Progenitor cell of endocrine pancreas (in vitro differentiated cells): ENCODE data around the gene FANCC. TPM values are rescaled to one million over a fixed set of nuclear protein-coding genes. Genes with fewer than 3 reads are reported as not detected.

Experiments used
- DNase-seq: peaks from one replicate; pipeline ENCODE4 v3.0.0; 2021; ENCODE audit warnings: low spot score; ENCODE audit not compliant: unreplicated experiment
- H3K27ac Mint-ChIP-seq: 2 replicates; pipeline ENCODE4 v1.8.0; 2021; ENCODE audit warnings: mild to moderate bottlenecking, moderate library complexity, mixed read lengths
- H3K27me3 Mint-ChIP-seq: 2 replicates; pipeline ENCODE4 v1.8.0; 2021; ENCODE audit warnings: mixed read lengths
- H3K36me3 Mint-ChIP-seq: 2 replicates; pipeline ENCODE4 v1.8.0; 2022; ENCODE audit warnings: mixed read lengths; ENCODE audit not compliant: insufficient read depth
- H3K4me1 Mint-ChIP-seq: 2 replicates; pipeline ENCODE4 v1.8.0; 2021; ENCODE audit warnings: low read depth, mixed read lengths
- H3K4me3 Mint-ChIP-seq: 2 replicates; pipeline ENCODE4 v1.8.0; 2021; ENCODE audit warnings: low read depth, mild to moderate bottlenecking, moderate library complexity, mixed read lengths
- H3K9me3 Mint-ChIP-seq: 2 replicates; pipeline ENCODE4 v1.8.0; 2021; ENCODE audit warnings: low read depth, mixed read lengths
- total RNA-seq: library from RNA; stranded (reverse); gene quantifications from 2 replicates; pipeline ENCODE4 v1.2.1, GENCODE V29; 2021
- TF ChIP-seq, protein P1 (sequence below): fragments of 200-600 bp; sonication (generic); IDR thresholded peaks from one replicate; pipeline ENCODE4 v1.5.0; 2021; ENCODE audit warnings: antibody characterized with exemption, mild to moderate bottlenecking; ENCODE audit not compliant: unreplicated experiment

FANCC gene
- total RNA-seq, 1 donor from 2014 or later: 28.9 TPM

DNA sequence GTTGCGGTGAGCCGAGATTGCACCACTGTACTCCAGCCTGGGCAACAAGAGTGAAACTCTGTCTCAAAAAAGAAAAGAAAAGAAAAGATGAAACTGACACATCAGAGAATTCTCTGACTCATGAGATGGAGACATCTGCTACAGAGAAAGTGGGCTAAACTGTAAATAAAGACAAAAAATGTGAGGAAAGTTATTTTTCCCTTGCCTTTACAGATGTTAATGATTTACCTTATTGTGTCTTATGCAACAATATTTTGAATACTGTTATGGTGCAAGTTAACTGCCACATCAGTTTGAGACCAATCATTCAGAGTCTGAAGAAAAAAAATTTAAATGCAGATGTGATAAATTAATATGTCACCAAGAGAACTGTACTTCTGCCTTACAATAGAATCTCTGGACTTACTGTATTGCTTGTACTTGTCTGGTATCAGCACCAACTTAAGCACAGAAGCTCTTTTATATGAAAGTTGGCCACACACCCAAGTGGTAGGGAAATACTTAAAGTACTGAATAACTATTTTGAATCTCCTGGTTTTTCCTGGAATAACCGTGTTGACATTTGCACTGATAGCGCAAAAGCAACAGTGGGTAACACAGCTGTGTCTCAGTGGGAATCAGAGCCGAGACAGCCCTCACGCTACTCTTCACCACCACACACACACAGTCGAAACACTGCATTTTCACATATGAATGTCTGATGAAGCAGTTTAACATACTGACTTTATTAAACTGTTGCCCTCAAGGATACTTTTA, 169.9 kb downstream of the FANCC start:
- Mint-ChIP-seq H3K4me1 (peaks cover 4% of the 10 kb centered on the region), H3K27ac (no peak overlapping the region), H3K27me3 (no peaks in the 10 kb centered on the region), H3K9me3 (no peaks in the 10 kb centered on the region), H3K36me3 (peaks cover 13% of the 10 kb centered on the region), H3K4me3 (no peak overlapping the region)
- TF ChIP-seq, protein P1, sequence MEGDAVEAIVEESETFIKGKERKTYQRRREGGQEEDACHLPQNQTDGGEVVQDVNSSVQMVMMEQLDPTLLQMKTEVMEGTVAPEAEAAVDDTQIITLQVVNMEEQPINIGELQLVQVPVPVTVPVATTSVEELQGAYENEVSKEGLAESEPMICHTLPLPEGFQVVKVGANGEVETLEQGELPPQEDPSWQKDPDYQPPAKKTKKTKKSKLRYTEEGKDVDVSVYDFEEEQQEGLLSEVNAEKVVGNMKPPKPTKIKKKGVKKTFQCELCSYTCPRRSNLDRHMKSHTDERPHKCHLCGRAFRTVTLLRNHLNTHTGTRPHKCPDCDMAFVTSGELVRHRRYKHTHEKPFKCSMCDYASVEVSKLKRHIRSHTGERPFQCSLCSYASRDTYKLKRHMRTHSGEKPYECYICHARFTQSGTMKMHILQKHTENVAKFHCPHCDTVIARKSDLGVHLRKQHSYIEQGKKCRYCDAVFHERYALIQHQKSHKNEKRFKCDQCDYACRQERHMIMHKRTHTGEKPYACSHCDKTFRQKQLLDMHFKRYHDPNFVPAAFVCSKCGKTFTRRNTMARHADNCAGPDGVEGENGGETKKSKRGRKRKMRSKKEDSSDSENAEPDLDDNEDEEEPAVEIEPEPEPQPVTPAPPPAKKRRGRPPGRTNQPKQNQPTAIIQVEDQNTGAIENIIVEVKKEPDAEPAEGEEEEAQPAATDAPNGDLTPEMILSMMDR: no peak
- no peak for DNase-seq

DNA sequence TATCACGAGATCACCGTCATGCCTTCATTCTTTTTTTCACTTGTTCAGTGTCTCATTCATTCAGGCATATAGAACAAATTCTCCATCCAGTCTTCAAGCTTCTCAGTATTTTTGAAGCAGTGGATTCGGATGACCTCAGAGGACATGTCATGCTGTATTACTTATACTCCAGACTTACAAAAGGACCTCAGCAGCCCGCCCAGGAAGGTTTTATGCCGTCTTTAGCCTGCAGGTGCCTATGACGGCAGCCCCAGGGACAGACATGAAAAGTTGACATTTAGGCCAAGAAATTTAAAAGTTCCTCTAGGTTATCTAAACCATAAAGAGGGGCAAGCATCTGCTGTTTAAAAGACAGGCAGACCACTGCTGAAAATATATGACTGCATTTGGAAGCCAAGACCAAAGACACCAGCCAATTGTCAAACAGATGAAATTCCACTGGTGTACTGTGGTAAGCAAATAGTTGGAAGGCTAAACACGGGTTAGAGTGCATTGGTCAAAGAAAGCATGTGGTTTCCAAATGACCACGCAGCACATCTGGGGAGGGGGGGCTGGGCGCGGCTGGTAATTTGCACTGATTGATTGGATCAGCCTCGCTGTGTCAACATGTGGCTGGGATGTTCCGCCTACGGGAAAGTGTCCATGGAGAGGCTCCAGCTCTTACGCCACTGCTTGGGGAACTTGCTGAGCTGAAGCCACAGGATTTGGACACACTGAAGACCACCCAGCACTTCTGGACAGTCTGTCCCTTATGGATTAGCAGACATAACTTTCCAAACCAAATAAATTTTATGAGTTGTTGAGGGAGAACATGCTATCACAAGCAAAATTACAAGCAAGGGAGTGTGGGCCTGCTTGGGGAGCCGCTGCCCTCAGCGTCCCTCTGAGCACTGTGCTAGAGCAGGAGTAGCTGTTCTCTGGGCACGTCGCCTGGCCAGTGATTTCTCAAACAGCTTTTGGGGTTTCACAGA, 173.6 kb downstream of the FANCC start:
- H3K36me3 Mint-ChIP-seq: peaks cover 10% of the 10 kb centered on the region
- H3K4me1 Mint-ChIP-seq: peaks cover 4% of the 10 kb centered on the region
- no peak for DNase-seq
- no peak overlapping the region for H3K27ac Mint-ChIP-seq
- no peak overlapping the region for H3K4me3 Mint-ChIP-seq
- H3K9me3 Mint-ChIP-seq: no peaks in the 10 kb centered on the region
- H3K27me3 Mint-ChIP-seq: no peaks in the 10 kb centered on the region
- TF ChIP-seq, protein P1: no peak

DNA sequence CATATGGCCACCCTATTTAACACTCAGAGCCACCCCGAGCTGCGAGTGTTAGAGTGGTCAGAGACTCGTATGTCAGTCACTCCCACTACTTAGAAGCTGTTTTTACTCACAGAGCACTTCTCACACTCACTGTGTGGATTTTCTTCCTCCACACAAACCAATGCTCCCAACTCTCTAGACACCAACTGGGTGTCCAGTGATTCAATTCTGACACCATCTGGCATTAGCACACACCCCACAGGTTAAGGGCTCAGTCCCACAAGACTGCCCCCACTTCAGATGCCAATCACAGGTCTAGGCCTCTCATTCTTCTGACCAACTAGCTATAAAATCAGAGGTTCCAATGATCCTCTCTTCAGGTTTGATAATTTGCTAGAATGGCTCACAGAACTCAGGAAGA, 174.8 kb downstream of the FANCC start:
- TF ChIP-seq, protein P1: no peak
- DNase-seq: no peak
- Mint-ChIP-seq H3K36me3 (peaks cover 10% of the 10 kb centered on the region), H3K9me3 (no peaks in the 10 kb centered on the region), H3K4me3 (no peak overlapping the region), H3K27me3 (no peaks in the 10 kb centered on the region), H3K27ac (no peak overlapping the region), H3K4me1 (peaks cover 4% of the 10 kb centered on the region)

DNA sequence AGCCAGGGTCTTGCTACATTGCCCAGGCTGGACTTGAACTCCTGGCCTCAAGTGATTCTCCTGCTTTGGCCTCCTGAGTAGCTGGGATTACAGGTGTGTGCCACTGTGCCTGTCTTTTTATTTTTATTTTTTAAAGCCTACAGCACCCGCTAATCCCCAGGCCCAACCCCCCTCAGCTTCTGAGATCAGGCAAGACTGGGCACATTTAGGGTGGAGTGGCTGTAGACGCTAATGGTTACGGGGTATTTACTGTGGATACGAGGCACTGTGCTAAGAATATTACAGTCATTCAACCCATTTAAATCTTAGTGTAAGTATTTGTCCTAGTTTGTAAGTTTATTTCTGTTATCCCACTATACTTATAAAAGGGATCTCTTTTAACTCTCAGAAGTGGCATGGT, 175.2 kb downstream of the FANCC start:
- H3K9me3 Mint-ChIP-seq: no peaks in the 10 kb centered on the region
- no peaks in the 10 kb centered on the region for H3K27me3 Mint-ChIP-seq
- DNase-seq: no peak
- H3K4me1 Mint-ChIP-seq: peaks cover 4% of the 10 kb centered on the region
- H3K4me3 Mint-ChIP-seq: no peak overlapping the region
- no peak overlapping the region for H3K27ac Mint-ChIP-seq
- H3K36me3 Mint-ChIP-seq: peaks cover 12% of the 10 kb centered on the region
- TF ChIP-seq, protein P1: no peak

DNA sequence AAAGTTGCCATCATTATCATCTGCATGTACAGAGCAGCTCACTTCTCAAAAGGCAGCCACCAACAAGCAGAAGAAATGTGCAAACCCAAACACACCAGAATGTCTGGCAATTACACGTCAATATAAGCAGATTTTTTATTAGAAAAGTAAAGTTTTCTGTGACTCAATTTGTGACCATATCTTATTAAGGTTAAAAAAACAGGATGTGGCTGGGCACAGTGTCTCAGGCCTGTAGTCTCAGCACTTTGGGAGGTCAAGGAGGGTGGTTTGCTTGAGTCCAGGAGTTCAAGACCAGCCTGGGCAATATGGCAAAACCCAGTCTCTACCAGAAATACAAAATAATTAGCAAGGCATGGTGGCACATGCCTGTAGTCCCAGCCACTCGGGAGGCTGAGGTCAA, 176.7 kb downstream of the FANCC start:
- Mint-ChIP-seq H3K4me1 (peaks cover 4% of the 10 kb centered on the region), H3K27ac (no peak overlapping the region), H3K9me3 (no peaks in the 10 kb centered on the region), H3K27me3 (no peaks in the 10 kb centered on the region), H3K4me3 (no peak overlapping the region), H3K36me3 (peaks cover 12% of the 10 kb centered on the region)
- no peak for DNase-seq
- TF ChIP-seq, protein P1: no peak
